HL-60/S4 treated with phorbol 12-myristate 13-acetate at 8.2 ng/mL for 4 days and 3 days (cell line): ENCODE measurements around the gene SLC23A2.
"Not testable (repeated sequence)": the region's sequence is repeated elsewhere in the genome, so short reads cannot be mapped to it uniquely, and the experiment has no call there.

Source experiments
- in situ Hi-C: fragments of 300-500 bp; cut with MboI; formaldehyde crosslinking; loops from 2 replicates; pipeline ENCODE4 v1.15.0; 2022; ENCODE audit warnings: low sequenced_read_pairs

SLC23A2 gene

GRCh38 chr20:4944518-4945313 is 56.6 kb downstream of the SLC23A2 start:
- in situ Hi-C loops, result no loop called here

- in situ Hi-C loops, result no loop called here
Measured at GRCh38 chr20:4942331-4942730, 59.0 kb downstream of the SLC23A2 start.

- in situ Hi-C loops, result no loop called here
Measured at GRCh38 chr20:4937407-4938319, 63.6 kb downstream of the SLC23A2 start.

- in situ Hi-C loops, result no loop called here
Measured at GRCh38 chr20:4936851-4937406, 64.4 kb downstream of the SLC23A2 start.

- in situ Hi-C loops, result no loop called here
Measured at GRCh38 chr20:4936392-4936850, 64.9 kb downstream of the SLC23A2 start.

GRCh38 chr20:4932061-4932460 is 69.2 kb downstream of the SLC23A2 start:
- in situ Hi-C loops, result no loop called here

GRCh38 chr20:4929686-4930397 is 71.5 kb downstream of the SLC23A2 start:
- in situ Hi-C loops, result no loop called here

- in situ Hi-C loops, result no loop called here
Measured at GRCh38 chr20:4926531-4927156, 74.7 kb downstream of the SLC23A2 start.

- in situ Hi-C loops, result no loop called here
Measured at GRCh38 chr20:4925842-4926530, 75.3 kb downstream of the SLC23A2 start.

- in situ Hi-C loops, result no loop called here
Measured at GRCh38 chr20:4924446-4924845, 76.9 kb downstream of the SLC23A2 start.

- in situ Hi-C loops, result no loop called here
Measured at GRCh38 chr20:4924032-4924431, 77.3 kb downstream of the SLC23A2 start.

- in situ Hi-C loops, result no loop called here
Measured at GRCh38 chr20:4922186-4922585, 79.1 kb downstream of the SLC23A2 start.

- in situ Hi-C loops, result not testable (repeated sequence)
Measured at GRCh38 chr20:4921271-4921670, 80.0 kb downstream of the SLC23A2 start.

- in situ Hi-C loops, result no loop called here
Measured at GRCh38 chr20:4920655-4921054, 80.7 kb downstream of the SLC23A2 start.

GRCh38 chr20:4920131-4920530 is 81.2 kb downstream of the SLC23A2 start:
- in situ Hi-C loops, result no loop called here

- in situ Hi-C loops, result no loop called here
Measured at GRCh38 chr20:4919047-4919704, 82.1 kb downstream of the SLC23A2 start.

GRCh38 chr20:4918473-4918872 is 82.8 kb downstream of the SLC23A2 start:
- in situ Hi-C loops, result no loop called here

GRCh38 chr20:4916971-4917881 is 84.1 kb downstream of the SLC23A2 start:
- in situ Hi-C loops, result no loop called here
